Bronchial epithelial cell (primary cell): ENCODE results near the gene MSTO1. TPM values are rescaled to one million over a fixed set of nuclear protein-coding genes. Genes with fewer than 3 reads are reported as not detected.
"Not testable (repeated sequence)": the region's sequence is repeated elsewhere in the genome, so short reads cannot be mapped to it uniquely, and the experiment has no call there.

Source experiments
- DNase-seq: peaks from one replicate; pipeline ENCODE4 v3.0.0-alpha.2; 2010; ENCODE audit warnings: low read depth
- FAIRE-seq: peaks from 2 replicates; lab custom pipeline; 2011; peaks lifted over from hg19 to GRCh38; lab: Jason Lieb, UNC
- H3K27me3 ChIP-seq: 2 replicates; pipeline ENCODE4 v1.5.1; 2011; ENCODE audit warnings: low read length; ENCODE audit not compliant: control insufficient read depth, insufficient read depth
- H3K36me3 ChIP-seq: 2 replicates; pipeline ENCODE4 v1.5.1; 2011; ENCODE audit warnings: low read length; ENCODE audit not compliant: control insufficient read depth, insufficient read depth
- H3K4me3 ChIP-seq: 2 replicates; pipeline ENCODE4 v1.5.1; 2011; ENCODE audit warnings: mild to moderate bottlenecking, low read depth, low read length, control low read depth
- CTCF ChIP-seq: IDR thresholded peaks from 2 replicates; pipeline ENCODE4 v1.5.1; 2011; ENCODE audit warnings: mild to moderate bottlenecking, moderate library complexity, low read length, control low read depth, inconsistent platforms; ENCODE audit not compliant: insufficient read depth, severe bottlenecking
- total RNA-seq: library from RNA; depleted of rRNA; stranded (reverse); fragments of >200 nt; gene quantifications from 2 replicates; pipeline ENCODE4 v1.2.1, GENCODE V29; 2014

MSTO1 gene
- total RNA-seq, 1 donor from 2014 or later = 69.0 TPM

- Histone ChIP-seq H3K4me3 (no peak overlapping the region), H3K27me3 (no peaks in the 10 kb centered on the region), H3K36me3 (no peaks in the 10 kb centered on the region)
- DNase-seq (no peak), FAIRE-seq (no peak)
- no peak for TF ChIP-seq CTCF
These were observed 35.9 kb upstream of the MSTO1 start for GRCh38 chr1:155574077-155574476.

- H3K36me3 ChIP-seq = not testable (repeated sequence)
These were observed 34.4 kb upstream of the MSTO1 start for GRCh38 chr1:155575608-155576007.

GRCh38 chr1:155583846-155584245, 26.2 kb upstream of the MSTO1 start:
- not testable (repeated sequence) for FAIRE-seq, DNase-seq, H3K27me3 ChIP-seq, H3K36me3 ChIP-seq, H3K4me3 ChIP-seq

More at GRCh38 chr1:155575608-155576007, 34.4 kb upstream of the MSTO1 start:
- not testable (repeated sequence) for DNase-seq, FAIRE-seq, H3K27me3 ChIP-seq, H3K4me3 ChIP-seq

- H3K36me3 ChIP-seq, H3K27me3 ChIP-seq: not testable (repeated sequence)
- peak; percentile 75 for FAIRE-seq
These were observed 20.7 kb upstream of the MSTO1 start for GRCh38 chr1:155589282-155589681.

GRCh38 chr1:155590516-155591247, 19.3 kb upstream of the MSTO1 start:
- H3K36me3 ChIP-seq, FAIRE-seq, DNase-seq, H3K27me3 ChIP-seq, H3K4me3 ChIP-seq: not testable (repeated sequence)

More at GRCh38 chr1:155589282-155589681, 20.7 kb upstream of the MSTO1 start:
- not testable (repeated sequence) for H3K4me3 ChIP-seq, DNase-seq

GRCh38 chr1:155591770-155592169, 18.2 kb upstream of the MSTO1 start:
- peak; percentile 54 for DNase-seq
- FAIRE-seq = peak; percentile 87
- H3K27me3 ChIP-seq = no peaks in the 10 kb centered on the region

GRCh38 chr1:155595877-155596474, 14.0 kb upstream of the MSTO1 start:
- not testable (repeated sequence) for H3K4me3 ChIP-seq, FAIRE-seq, H3K27me3 ChIP-seq, DNase-seq, H3K36me3 ChIP-seq

More at GRCh38 chr1:155591770-155592169, 18.2 kb upstream of the MSTO1 start:
- peak; percentile 37 for TF ChIP-seq CTCF
- Histone ChIP-seq H3K36me3 (no peaks in the 10 kb centered on the region), H3K4me3 (no peak overlapping the region)

GRCh38 chr1:155596864-155597263, 13.2 kb upstream of the MSTO1 start:
- Histone ChIP-seq H3K4me3 (no peak overlapping the region), H3K36me3 (no peaks in the 10 kb centered on the region), H3K27me3 (no peaks in the 10 kb centered on the region)
- TF ChIP-seq CTCF = no peak
- no peak for FAIRE-seq
- DNase-seq = no peak
